PC-9 (cell line): ENCODE measurements around the gene ADGRL4. TPM values are rescaled to one million over a fixed set of nuclear protein-coding genes. Genes with fewer than 3 reads are reported as not detected.
A peak's percentile ranks its signal among the peaks of the same experiment; 100 is the strongest.

Experiments used
- BruUV-seq: library from RNA; stranded (reverse); fragments of 400-500 nt; replicated peaks from 2 replicates; lab custom pipeline; 2021; lab: Mats Ljungman, UMichigan
- CTCF ChIA-PET: fragments of 300-600 bp; sonication (Branson Sonifier 250); formaldehyde crosslinking; loops from one replicate; lab custom pipeline; 2022; ENCODE audit warnings: antibody characterized with exemption; lab: Charles Lee
- POLR2A ChIA-PET: fragments of 300-600 bp; sonication (Branson Sonifier 250); formaldehyde crosslinking; loops from one replicate; lab custom pipeline; 2022; ENCODE audit warnings: antibody characterized with exemption; ENCODE audit not compliant: unreplicated experiment; lab: Charles Lee
- DNase-seq, 2 experiments: peaks; one replicate each; pipeline versions ENCODE4 v3.0.0 to v3.0.0-alpha.2; 2015 to 2022; ENCODE audit warnings: mixed read lengths in 1 of 2
- H2AFZ ChIP-seq: fragments of 200-600 bp; sonication (generic); 2 replicates; pipeline ENCODE4 v1.8.1; 2017; ENCODE audit warnings: antibody characterized with exemption
- H3F3A ChIP-seq: fragments of 200-600 bp; sonication (generic); 2 replicates; pipeline ENCODE4 v1.8.1; 2017; ENCODE audit warnings: antibody characterized with exemption, mild to moderate bottlenecking, low read depth; ENCODE audit not compliant: insufficient read depth
- H3K27ac ChIP-seq: fragments of 200-600 bp; sonication (generic); 2 replicates; pipeline ENCODE4 v1.6.1; 2016; ENCODE audit warnings: mixed run types
- H3K27me3 ChIP-seq: fragments of 200-600 bp; sonication (generic); 2 replicates; pipeline ENCODE4 v1.6.1; 2016; ENCODE audit warnings: low read depth, mixed run types; ENCODE audit not compliant: insufficient read depth
- H3K36me3 ChIP-seq: fragments of 200-600 bp; sonication (generic); 2 replicates; pipeline ENCODE4 v1.6.1; 2016; ENCODE audit warnings: low read depth, mixed run types
- H3K4me1 ChIP-seq: fragments of 200-600 bp; sonication (generic); replicated peaks from 2 replicates; pipeline ENCODE4 v1.6.1; 2016; ENCODE audit warnings: mixed run types; ENCODE audit not compliant: insufficient read depth
- H3K4me2 ChIP-seq: fragments of 200-600 bp; sonication (generic); 2 replicates; pipeline ENCODE4 v1.6.1; 2017; ENCODE audit warnings: mixed run types
- H3K4me3 ChIP-seq: fragments of 200-600 bp; sonication (generic); 2 replicates; pipeline ENCODE4 v1.6.1; 2016; ENCODE audit warnings: mixed run types
- H3K79me2 ChIP-seq: fragments of 200-600 bp; sonication (generic); 2 replicates; pipeline ENCODE4 v1.6.1; 2017; ENCODE audit warnings: low read depth, mixed run types
- H3K9me2 ChIP-seq: fragments of 200-600 bp; sonication (generic); 2 replicates; pipeline ENCODE4 v1.8.1; 2017; ENCODE audit warnings: mild to moderate bottlenecking; ENCODE audit not compliant: insufficient read depth
- H3K9me3 ChIP-seq: fragments of 200-600 bp; sonication (generic); 2 replicates; pipeline ENCODE4 v1.8.1; 2016; ENCODE audit warnings: low read depth; ENCODE audit not compliant: insufficient read depth
- H4K20me1 ChIP-seq: fragments of 200-600 bp; sonication (generic); 2 replicates; pipeline ENCODE4 v1.8.1; 2017; ENCODE audit not compliant: insufficient read depth
- EZH2 ChIP-seq: fragments of 200-600 bp; sonication (generic); IDR thresholded peaks from 2 replicates; pipeline ENCODE4 v1.8.0; 2017; ENCODE audit warnings: antibody characterized with exemption, low read depth
- intact Hi-C: fragments of 100-400 bp; cut with micrococcal nuclease; formaldehyde crosslinking; loops from one replicate; pipeline ENCODE4 v1.10.0; 2022; ENCODE audit not compliant: unreplicated experiment
- total RNA-seq: library from RNA; stranded (reverse); gene quantifications from 2 replicates; pipeline ENCODE4 v1.2.3, GENCODE V29; 2021
- TF ChIP-seq, protein P1 (sequence below): fragments of 200-600 bp; sonication (generic); conservative IDR thresholded peaks from 2 replicates; pipeline ENCODE4 v1.6.1; 2017; ENCODE audit warnings: mixed run types, antibody characterized with exemption, mild to moderate bottlenecking, moderate library complexity

ADGRL4 gene
- total RNA-seq, 1 experiment from 2014 or later: not detected

DNA sequence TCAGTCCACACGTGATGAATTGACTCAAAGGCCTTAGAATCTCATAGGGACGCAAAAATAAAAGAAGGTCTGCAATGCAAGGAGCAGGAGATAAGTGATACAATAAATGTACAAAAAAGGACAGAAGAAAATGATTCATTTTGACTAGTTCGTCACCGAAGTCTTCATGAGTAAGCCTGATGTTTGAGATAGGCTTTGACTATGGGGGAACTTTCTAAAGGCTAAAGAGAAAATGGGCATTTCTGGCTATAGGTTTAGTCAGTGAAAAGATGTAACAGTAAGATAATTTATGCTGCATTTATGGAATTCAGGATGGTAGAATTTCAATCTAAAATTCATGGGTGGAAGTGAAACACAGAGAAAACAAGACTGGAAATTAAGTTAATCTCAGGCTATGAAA is 163.0 kb downstream of the ADGRL4 start:
- ChIA-PET CTCF (no interaction called here), POLR2A (no interaction called here)
- DNase-seq: no peak
- Histone ChIP-seq H3F3A (no peaks in the 10 kb centered on the region), H4K20me1 (no peaks in the 10 kb centered on the region), H3K27ac (no peak overlapping the region), H3K9me2 (no peaks in the 10 kb centered on the region), H3K4me2 (no peak overlapping the region), H3K4me1 (no peaks in the 10 kb centered on the region), H3K4me3 (no peak overlapping the region), H3K79me2 (no peaks in the 10 kb centered on the region), H2AFZ (no peak overlapping the region), H3K9me3 (no peaks in the 10 kb centered on the region), H3K27me3 (no peaks in the 10 kb centered on the region), H3K36me3 (no peaks in the 10 kb centered on the region)
- intact Hi-C loops: loop anchor here (5.0 kb wide), 1 partner anchor 354 kb away; no protein-coding TSS in a partner anchor
- no TSS peak for BruUV-seq
- no peak for TF ChIP-seq EZH2
- TF ChIP-seq, protein P1, sequence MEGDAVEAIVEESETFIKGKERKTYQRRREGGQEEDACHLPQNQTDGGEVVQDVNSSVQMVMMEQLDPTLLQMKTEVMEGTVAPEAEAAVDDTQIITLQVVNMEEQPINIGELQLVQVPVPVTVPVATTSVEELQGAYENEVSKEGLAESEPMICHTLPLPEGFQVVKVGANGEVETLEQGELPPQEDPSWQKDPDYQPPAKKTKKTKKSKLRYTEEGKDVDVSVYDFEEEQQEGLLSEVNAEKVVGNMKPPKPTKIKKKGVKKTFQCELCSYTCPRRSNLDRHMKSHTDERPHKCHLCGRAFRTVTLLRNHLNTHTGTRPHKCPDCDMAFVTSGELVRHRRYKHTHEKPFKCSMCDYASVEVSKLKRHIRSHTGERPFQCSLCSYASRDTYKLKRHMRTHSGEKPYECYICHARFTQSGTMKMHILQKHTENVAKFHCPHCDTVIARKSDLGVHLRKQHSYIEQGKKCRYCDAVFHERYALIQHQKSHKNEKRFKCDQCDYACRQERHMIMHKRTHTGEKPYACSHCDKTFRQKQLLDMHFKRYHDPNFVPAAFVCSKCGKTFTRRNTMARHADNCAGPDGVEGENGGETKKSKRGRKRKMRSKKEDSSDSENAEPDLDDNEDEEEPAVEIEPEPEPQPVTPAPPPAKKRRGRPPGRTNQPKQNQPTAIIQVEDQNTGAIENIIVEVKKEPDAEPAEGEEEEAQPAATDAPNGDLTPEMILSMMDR: no peak

DNA sequence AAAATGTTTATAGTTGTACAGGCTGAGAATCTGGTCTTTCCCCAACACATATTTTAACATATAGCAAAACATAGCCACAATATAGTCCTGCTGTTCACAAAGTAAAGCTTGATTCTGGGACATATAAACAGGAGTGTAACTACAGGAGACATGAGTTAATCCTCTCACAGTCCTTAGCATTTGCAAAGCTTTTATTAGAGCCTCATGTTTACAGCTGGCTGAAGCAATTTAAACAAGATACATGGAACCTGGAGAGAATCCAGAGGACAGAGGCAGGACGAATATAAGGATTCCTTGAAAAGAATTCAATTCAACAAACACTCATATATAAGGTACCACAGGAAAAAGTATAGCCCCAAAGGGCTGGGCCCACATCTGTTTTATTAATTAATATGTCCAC is 163.4 kb downstream of the ADGRL4 start:
- Histone ChIP-seq H3K4me3 (no peak overlapping the region), H3F3A (no peaks in the 10 kb centered on the region), H3K36me3 (no peaks in the 10 kb centered on the region), H3K27ac (no peak overlapping the region), H3K9me2 (no peaks in the 10 kb centered on the region), H3K4me2 (no peak overlapping the region), H3K9me3 (no peaks in the 10 kb centered on the region), H3K4me1 (no peaks in the 10 kb centered on the region), H2AFZ (no peak overlapping the region), H4K20me1 (no peaks in the 10 kb centered on the region), H3K79me2 (no peaks in the 10 kb centered on the region), H3K27me3 (no peaks in the 10 kb centered on the region)
- no TSS peak for BruUV-seq
- ChIA-PET POLR2A (no interaction called here), CTCF (no interaction called here)
- TF ChIP-seq, protein P1: no peak
- TF ChIP-seq EZH2: no peak
- intact Hi-C loops: loop anchor here (5.0 kb wide), 1 partner anchor 354 kb away; no protein-coding TSS in a partner anchor
- DNase-seq: no peak

DNA sequence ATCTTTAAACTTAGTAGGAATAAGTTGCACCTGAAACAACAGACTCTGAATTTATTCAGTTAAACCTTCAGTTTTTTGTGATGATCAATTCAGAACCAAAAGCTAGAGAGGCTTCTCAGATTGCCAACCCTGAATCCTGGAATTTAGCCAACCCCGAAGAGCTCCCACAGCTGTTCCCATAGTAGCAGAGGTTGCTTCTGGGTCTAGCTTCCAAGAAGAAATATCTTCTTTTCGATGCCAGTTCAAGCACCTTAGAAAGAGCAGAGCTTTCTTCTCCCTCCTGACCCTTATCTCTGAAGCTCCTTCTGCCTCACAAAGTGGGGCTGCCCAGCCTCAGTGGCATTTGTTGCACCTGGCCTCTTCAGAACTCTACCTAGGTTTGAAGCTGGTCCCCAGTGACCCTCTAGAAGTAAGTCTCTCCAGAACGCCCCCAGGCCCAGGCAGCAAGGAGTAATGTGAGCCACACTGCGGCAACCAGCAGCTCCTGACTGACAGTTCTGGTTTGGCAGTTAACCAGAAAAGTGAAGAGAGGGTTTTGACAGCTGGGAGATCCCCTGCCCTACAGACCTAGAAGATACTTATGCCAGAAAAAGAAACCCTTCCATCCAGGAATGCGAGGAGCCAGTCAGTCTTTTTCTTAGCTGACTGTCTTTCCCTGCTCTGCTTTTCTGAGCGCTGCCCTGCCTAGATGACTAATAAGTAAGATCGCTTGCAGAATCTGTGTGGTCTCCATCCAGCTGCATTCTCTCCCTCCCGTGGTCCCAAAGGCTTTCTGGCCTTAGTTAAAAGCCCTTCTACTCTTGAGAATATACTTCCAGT is 165.9 kb downstream of the ADGRL4 start:
- POLR2A ChIA-PET: no interaction called here
- no peak for DNase-seq

More for the DNA sequence above, 165.9 kb downstream of the ADGRL4 start:
- CTCF ChIA-PET: interaction anchor here (0.6 kb wide), 1 partner anchor 161 kb away, joined by 6 read pairs; no protein-coding TSS in a partner anchor
- Histone ChIP-seq H3K4me3 (no peak overlapping the region), H3K79me2 (no peaks in the 10 kb centered on the region), H3K9me3 (no peaks in the 10 kb centered on the region), H3K27me3 (no peaks in the 10 kb centered on the region), H3F3A (no peaks in the 10 kb centered on the region), H2AFZ (0 out of 2 replicates have a peak overlapping the region, but pooled peaks have one; percentile 35), H3K27ac (no peak overlapping the region), H3K4me1 (no peaks in the 10 kb centered on the region), H4K20me1 (no peaks in the 10 kb centered on the region), H3K36me3 (no peaks in the 10 kb centered on the region), H3K4me2 (no peak overlapping the region), H3K9me2 (no peaks in the 10 kb centered on the region)
- BruUV-seq: no TSS peak
- TF ChIP-seq, protein P1: no peak
- no peak for TF ChIP-seq EZH2
- intact Hi-C loops: loop anchor here (5.0 kb wide), 1 partner anchor 357 kb away; no protein-coding TSS in a partner anchor
